GM19468 (cell line): Measurements from ENCODE around the gene CLIP2.

Source experiments
- ATAC-seq: cut with Tn5 transposase; IDR thresholded peaks from one replicate; pipeline ENCODE4 v1.9.1; 2021; ENCODE audit warnings: mild to moderate bottlenecking, moderate library complexity, moderate number of reproducible peaks; ENCODE audit not compliant: unreplicated experiment; ENCODE audit errors: extremely low read depth

Gene CLIP2

GRCh38 chr7:74269757-74270277, 19.4 kb upstream of the CLIP2 start:
- no peak for ATAC-seq

DNA sequence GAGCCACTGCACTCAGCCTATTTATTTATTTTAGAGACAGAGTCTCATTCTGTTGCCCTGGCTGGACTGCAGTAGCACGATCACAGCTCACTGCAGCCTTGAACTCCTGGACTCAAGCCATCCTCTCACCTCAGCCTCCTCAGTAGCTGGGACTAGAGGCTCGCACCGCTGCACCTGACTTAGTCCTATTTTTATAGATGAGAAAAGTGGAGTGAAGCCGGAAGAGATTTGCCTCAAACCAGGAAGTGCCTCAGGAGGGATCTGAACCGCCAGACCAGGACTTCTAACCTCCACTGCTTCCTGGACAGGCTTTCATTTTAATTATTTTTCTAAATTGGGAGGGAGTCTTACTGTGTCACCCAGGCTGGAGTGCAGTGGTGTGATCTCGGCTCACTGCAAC, 17.5 kb upstream of the CLIP2 start:
- no peak for ATAC-seq

DNA sequence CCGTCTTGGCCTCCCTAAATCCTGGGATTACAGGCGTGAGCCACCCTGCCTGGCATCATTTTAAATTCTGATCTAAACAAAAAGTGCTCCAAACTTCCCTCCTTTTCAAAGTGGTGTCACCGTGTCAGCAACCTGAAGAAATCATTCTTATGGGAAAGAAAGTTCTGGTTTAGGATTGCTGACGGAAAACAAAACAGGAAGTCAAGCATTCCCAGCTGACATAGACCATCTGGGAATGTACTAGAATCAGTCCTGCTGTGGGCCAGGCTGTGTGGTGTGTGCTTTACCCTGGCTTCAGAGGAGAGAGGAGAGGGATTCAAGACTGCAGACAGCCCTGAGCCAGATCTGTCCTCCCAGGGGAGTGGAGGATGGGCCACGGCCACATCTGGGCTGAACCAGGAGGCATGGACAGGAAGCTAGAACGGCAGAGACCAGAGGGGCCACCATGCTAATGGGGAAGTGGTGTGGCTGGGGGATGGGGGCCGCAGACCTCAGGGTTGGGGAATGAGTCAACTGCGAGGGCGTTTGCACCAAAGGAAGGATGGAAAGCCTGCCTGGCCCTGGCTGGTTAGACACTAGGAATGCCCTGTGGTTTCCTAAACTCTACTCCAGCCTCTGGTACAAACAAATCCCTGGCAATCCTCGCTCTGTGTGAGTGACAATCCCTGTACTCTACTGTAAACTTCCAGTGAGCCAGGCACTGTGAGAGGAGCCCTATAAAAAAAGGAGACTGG, 16.7 kb upstream of the CLIP2 start:
- no peak for ATAC-seq

DNA sequence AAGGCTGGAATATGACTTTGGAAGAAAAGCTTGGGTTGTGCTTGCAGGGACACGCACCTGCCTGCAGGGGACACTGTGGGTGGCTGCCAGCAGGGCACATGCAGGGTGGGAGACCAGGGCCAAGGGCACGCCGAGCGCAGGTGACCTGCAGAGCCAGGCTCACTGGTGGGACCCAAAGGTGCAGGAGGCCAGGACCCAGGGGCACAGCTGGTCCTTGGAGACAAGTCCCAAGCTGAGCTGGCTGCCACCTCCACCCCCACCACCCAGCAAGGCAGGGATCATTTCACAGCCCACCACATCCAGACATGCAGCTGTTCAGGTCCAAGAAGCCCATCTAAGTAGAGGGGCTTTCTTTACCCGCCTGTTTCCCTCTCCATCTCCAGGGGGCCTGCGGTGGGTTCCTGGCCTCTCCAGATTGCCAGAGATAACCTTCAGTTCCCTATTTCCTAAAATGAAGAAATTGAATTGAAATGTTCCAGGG, 13.8 kb upstream of the CLIP2 start:
- ATAC-seq, result no peak

DNA sequence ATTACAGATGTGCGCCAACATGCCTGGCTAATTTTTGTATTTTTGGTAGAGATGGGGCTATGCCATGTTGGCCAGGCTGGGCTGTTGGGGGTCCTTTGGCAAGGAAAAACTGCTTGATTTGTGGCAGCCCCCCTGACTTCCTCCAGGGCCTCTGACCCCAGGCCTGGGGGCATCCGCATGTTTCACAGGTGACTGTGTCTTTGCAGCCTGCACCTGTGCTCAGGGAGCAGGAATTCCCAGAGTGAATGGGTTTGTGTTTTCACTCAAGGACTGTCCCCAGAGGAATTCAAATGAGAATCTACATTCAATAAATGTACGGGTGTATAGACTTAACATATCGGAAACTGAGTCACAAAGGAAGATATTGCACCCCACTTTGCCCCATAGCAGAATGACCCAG, 11.6 kb upstream of the CLIP2 start:
- ATAC-seq, result no peak

GRCh38 chr7:74280985-74281384, 8.2 kb upstream of the CLIP2 start:
- no peak for ATAC-seq

DNA sequence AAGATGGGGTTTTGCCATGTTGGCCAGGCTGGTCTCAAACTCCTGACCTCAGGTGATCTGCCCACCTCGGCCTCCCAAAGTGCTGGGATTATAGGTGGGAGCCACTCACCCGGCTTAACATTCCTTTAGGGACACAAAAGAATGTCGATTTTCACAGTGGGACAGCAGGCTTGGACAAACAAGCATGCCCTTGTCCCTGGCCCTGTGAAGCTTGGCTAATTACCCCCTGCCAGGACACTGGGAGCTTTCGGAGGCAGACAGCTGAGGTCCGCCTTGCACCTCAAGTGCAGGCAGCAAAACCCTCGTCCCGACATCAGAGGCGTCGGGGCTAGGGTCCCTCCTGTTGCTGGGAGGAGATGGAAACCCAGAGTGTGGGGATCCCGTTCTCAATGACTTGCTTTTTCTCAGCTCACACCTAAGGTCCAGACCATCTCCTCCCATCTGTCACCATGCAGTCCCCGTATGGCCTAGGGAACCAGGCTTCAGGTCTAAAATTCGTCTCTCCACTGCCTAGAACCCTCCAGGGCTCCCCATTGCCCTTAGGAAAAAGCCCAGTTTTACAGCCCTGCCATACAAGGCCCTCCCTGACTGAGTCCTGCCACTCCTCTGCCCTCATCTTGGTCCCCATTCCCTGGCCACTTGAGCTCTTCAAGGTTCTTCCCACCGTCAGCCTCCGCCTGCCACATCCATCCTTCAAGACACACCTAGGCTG, 6.3 kb upstream of the CLIP2 start:
- ATAC-seq, result no peak

- ATAC-seq, result no peak
These were observed 5.3 kb upstream of the CLIP2 start for GRCh38 chr7:74283858-74284447.

DNA sequence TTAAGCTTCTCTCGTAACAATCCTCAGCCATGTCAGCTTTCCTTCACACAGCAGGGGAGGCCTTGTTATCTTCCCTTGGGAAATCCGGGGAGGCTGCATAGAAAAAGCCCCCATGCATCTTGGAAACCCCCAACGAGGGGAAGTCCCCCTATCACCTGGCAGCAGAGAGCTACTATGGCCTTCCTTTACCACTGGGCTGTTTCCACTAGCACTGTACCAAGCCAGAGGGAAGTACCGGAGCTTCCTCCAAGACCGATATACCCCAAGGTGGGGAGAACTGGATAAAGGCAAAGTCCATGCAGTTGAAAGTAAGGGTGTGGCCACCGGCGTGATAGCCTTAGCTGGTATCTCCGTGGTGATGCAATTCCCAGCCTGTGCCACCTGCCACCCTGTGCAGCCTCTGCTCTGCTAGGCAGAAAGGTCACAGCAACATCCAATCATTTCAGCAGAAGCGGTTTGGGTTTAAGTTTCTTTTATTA, 4.4 kb upstream of the CLIP2 start:
- ATAC-seq, result no peak

DNA sequence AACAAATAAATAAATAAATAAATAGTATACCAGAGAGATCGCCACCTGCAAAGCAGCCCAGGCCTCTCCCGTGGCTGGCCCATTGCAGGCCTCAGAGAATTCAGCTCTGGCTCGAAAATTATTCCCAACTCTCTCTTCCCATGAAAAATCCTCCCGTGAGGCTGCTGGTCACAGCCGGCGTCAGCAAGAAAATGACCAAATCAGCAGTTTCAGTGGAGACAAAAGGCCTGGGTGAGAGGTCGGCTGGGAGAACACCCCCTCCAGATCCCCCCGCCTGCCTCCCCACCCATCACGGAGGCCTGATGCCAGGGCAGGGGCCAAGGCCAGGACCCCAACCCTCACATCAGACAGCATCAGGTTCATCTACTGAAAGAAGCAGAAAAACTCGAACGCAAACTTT, 3.1 kb upstream of the CLIP2 start:
- no peak for ATAC-seq

GRCh38 chr7:74287303-74288033, 1.7 kb upstream of the CLIP2 start:
- no peak for ATAC-seq

- ATAC-seq, result no peak
These were observed 949 bp upstream of the CLIP2 start for GRCh38 chr7:74288034-74288881.

- ATAC-seq, result no peak
These were observed 699 bp downstream of the CLIP2 start for GRCh38 chr7:74289659-74290552.

DNA sequence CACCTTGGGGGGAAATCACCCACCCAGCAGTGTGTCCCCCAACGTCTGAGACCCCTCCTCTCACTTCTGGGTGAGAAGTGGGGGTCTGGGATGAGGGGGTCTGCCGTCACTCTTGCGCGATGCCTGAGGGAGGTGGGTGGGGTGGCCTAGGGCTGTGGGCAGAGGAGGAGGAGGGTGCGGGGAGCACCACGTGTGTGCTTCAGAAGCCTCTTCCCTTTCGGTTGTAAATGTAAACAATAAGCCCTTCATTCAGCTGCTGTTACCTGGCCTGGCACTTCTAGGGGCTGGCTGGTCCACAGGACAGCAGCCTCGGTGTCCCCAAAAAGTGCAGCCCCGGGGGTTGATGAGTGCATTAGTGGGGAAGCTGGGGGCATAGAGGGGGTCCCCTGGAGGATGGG, 1.3 kb downstream of the CLIP2 start:
- no peak for ATAC-seq

GRCh38 chr7:74290981-74291441, 1.8 kb downstream of the CLIP2 start:
- no peak for ATAC-seq

- no peak for ATAC-seq
These were observed 2.3 kb downstream of the CLIP2 start for GRCh38 chr7:74291535-74291934.

- no peak for ATAC-seq
These were observed 3.8 kb downstream of the CLIP2 start for GRCh38 chr7:74292757-74293576.

GRCh38 chr7:74293577-74293908, 4.3 kb downstream of the CLIP2 start:
- no peak for ATAC-seq
